Daoy (cell line): Measurements from ENCODE around the gene C14orf132. TPM values are rescaled to one million over a fixed set of nuclear protein-coding genes. Genes with fewer than 3 reads are reported as not detected.
"Not testable (repeated sequence)": the region's sequence is repeated elsewhere in the genome, so short reads cannot be mapped to it uniquely, and the experiment has no call there.

ENCODE experiments used
- DNase-seq: peaks from one replicate; pipeline ENCODE4 v3.0.0-alpha.2; 2015; ENCODE audit warnings: low read depth
- total RNA-seq: library from RNA; depleted of rRNA; stranded (reverse); fragments of >200 nt; shearing (Covaris generic); gene quantifications from 2 replicates; pipeline ENCODE4 v1.2.3, GENCODE V29; 2014

The C14orf132 gene
- total RNA-seq, 1 experiment from 2014 or later, result 5.9 TPM

- no peak for DNase-seq
Observed at GRCh38 chr14:96059519-96060135, 20.5 kb downstream of the C14orf132 start.

GRCh38 chr14:96060186-96060933 is 21.2 kb downstream of the C14orf132 start:
- DNase-seq, result no peak

- no peak for DNase-seq
Observed at GRCh38 chr14:96062010-96062409, 22.8 kb downstream of the C14orf132 start.

- DNase-seq, result no peak
Observed at GRCh38 chr14:96062506-96062905, 23.3 kb downstream of the C14orf132 start.

GRCh38 chr14:96064866-96065265 is 25.7 kb downstream of the C14orf132 start:
- no peak for DNase-seq

- DNase-seq, result no peak
Observed at GRCh38 chr14:96065661-96066459, 26.7 kb downstream of the C14orf132 start.

GRCh38 chr14:96066976-96067375 is 27.8 kb downstream of the C14orf132 start:
- DNase-seq, result no peak

- no peak for DNase-seq
Observed at GRCh38 chr14:96067985-96068930, 29.1 kb downstream of the C14orf132 start.

- DNase-seq, result no peak
Observed at GRCh38 chr14:96069421-96069820, 30.3 kb downstream of the C14orf132 start.

- no peak for DNase-seq
Observed at GRCh38 chr14:96071561-96071960, 32.4 kb downstream of the C14orf132 start.

- DNase-seq, result no peak
Observed at GRCh38 chr14:96072076-96072475, 32.9 kb downstream of the C14orf132 start.

- no peak for DNase-seq
Observed at GRCh38 chr14:96072746-96073145, 33.6 kb downstream of the C14orf132 start.

- DNase-seq, result not testable (repeated sequence)
Observed at GRCh38 chr14:96073260-96074039, 34.3 kb downstream of the C14orf132 start.

- no peak for DNase-seq
Observed at GRCh38 chr14:96077983-96078624, 38.9 kb downstream of the C14orf132 start.

- no peak for DNase-seq
Observed at GRCh38 chr14:96078625-96079016, 39.5 kb downstream of the C14orf132 start.

GRCh38 chr14:96079066-96079465 is 39.9 kb downstream of the C14orf132 start:
- DNase-seq, result no peak

GRCh38 chr14:96080571-96080970 is 41.4 kb downstream of the C14orf132 start:
- no peak for DNase-seq

GRCh38 chr14:96081224-96081623 is 42.1 kb downstream of the C14orf132 start:
- no peak for DNase-seq

- no peak for DNase-seq
Observed at GRCh38 chr14:96081767-96082400, 42.7 kb downstream of the C14orf132 start.
